RPMI8226 (cell line): ENCODE results near the gene NRG2.

Experiments used
- DNase-seq: peaks from one replicate; pipeline ENCODE4 v3.0.0-alpha.2; 2015

NRG2 gene

DNA sequence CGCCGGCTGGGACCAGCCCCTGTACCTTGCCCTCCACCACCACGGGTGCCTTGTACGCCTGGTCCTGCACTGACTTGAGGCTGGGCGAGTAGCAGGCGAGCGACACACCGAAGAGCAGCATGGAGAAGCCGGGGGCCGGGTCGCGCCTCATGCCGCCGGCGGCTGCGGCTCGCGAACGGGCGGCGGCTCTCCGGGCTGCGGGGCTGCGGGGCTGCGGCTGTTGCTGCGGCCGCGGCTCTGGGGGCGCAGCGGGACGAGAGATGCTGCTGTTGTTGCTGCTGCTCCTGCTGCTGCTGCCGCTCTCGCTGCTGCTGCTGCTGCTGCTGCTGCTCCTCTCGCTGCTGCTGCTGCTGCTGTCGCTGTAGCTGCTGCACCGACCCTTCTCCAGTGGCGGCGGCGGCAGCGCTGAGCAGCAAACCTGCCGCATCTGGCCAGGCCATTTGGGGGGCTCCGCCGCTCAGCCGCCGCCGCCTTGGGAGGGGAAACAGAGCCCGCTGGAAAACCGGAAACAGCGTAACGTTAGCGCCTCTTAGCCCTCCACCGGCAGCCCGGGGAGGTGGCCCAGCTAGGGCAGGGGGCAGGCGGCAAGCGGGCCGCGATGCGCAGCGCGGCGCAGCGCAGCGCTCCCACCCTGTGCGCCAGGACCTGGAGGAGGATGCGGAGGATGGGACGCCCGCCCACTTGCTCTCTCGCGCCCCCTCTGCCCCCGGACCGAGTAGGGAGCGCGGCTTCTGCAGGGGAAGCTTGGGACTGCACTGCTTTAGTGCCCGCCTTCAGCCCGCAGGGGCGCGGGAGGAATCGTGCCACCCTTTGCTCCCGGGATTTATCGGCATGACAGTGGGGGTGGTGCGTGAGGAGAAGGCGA lies at the start of gene NRG2:
TSS of gene NRG2 (minus strand) at position 657 of the 865 bp plus-strand sequence.
- DNase-seq, result peak; percentile 54

GRCh38 chr5:140090251-140090650 lies 47.2 kb upstream of the NRG2 start:
- DNase-seq, result no peak

DNA sequence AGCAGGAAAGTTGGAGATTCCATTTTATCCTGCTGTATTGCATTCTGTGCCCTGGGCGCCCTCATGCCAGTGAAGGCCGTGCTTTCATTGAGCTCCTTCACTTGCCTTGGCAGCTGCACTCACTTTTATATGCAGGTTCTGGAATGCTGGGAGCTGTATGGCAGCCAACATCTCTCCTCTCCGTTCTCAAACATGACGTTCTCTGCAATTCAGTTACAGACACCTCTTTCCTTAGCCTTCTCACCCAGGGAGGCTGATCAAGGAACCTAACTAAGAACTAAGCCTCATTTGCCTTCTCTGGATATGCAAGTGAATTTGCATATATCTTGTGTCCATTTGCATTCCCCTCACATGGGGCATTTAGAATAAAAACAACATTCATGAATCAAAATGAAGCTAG lies 41.4 kb upstream of the NRG2 start:
- DNase-seq, result no peak

- DNase-seq, result no peak
Observed at GRCh38 chr5:140083650-140084049, 40.6 kb upstream of the NRG2 start.

GRCh38 chr5:140083120-140083519 lies 40.0 kb upstream of the NRG2 start:
- DNase-seq, result no peak

- DNase-seq, result no peak
Observed at GRCh38 chr5:140076788-140077187, 33.7 kb upstream of the NRG2 start.

- no peak for DNase-seq
Observed at GRCh38 chr5:140076142-140076541, 33.0 kb upstream of the NRG2 start.

DNA sequence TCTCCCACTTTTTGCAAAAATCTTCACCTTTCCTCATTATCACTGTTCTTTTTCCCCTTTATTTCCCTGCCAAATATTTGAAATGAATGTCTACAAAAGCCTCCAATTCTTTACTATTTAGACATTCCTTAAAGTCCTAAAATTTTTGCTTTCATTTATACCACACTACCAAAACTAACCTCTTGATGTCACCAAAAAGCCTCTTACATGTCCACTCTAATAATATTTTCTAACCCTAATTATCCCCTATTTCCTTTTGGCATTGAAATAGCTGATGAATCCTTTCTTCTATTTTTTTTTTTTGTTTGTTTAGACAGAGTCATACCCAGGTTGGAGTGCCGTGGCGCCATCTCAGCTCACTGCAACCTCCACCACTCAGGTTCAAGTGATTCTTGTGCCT lies 32.3 kb upstream of the NRG2 start:
- no peak for DNase-seq

GRCh38 chr5:140073296-140073695 lies 30.2 kb upstream of the NRG2 start:
- peak; percentile 17 for DNase-seq

DNA sequence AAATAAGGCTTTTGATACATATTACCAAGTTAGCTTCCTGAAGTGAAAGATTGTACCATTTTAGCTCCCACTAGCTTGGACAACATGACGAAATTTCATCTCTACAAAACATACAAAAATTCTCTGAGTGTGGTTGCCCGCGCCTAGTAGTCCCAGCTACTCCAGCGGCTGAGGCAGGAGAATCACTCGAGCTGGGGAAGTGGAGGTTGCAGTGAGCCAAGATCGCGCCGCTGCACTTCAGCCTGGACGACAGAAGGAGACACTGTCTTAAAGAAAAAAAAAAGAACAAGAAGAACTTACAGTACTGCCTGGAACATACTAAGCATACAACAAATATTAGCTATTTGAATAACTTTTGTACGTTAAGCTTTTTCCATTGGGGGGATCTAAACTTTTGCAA lies 29.7 kb upstream of the NRG2 start:
- no peak for DNase-seq

- no peak for DNase-seq
Observed at GRCh38 chr5:140060816-140061215, 17.7 kb upstream of the NRG2 start.

GRCh38 chr5:140058212-140058932 lies 15.3 kb upstream of the NRG2 start:
- no peak for DNase-seq

DNA sequence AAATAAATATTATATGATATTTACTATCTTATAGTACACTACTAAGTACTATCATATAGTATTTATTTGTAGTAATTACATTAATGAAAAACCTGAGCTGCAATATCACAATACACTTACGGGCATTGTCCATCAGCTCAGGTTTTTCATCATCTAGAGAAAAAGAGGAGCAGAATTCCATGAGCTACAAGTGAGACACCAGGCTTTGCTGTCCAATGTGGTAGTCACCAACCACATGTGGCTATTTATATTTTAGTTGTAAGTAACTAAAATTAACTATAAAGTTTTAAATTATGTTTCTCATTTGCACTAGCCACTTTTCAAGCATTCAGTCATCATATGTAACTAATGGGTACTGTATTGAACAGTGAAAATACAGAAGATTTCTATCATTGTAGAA lies 13.8 kb upstream of the NRG2 start:
- no peak for DNase-seq

DNA sequence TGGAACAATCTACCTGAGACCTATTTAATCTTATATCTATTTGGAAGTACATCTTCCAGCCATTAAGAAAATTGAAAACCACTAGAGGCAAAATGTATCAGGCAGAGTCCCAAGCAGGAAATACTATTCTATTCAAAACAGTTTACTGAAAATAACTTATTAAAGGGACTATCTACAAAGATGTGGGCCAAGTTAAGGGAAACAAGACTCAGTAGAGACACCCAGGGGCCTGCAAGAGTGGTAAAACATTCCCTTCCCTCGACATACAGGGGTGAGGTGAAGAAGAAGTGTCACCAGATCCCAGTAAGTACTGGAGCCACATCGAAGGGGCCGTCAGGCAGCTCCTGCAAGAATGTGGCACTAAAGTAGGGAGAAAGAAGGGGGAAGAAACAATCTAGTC lies 12.1 kb upstream of the NRG2 start:
- DNase-seq, result no peak

DNA sequence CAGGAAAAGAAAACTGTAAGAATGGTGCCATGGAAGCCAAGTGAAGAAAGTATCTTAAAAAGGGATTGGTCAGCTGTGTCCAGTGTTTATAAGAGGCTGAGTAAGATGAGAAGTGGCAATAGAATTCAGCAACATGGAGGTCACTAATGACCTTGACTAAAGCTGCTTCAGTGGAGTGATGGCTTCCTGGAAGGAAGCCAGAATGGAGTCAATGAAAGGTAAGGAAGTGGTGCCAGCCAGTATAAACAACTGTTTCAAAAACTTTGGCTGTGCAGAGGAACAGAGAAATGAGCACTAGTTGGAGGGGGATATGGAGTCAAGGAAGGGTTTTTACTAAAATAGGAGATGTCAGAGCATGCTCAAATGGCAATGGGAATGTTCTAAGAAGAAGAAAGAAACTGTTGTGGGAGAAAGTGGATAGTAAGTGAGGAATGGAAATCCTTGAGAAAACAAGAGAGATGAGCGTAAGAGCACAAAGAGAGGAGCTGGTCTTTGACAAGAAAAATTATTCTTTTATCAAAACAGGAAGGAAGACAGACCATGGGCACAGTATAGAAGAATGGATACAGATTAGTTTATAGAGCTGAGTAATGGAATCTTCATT lies 11.1 kb upstream of the NRG2 start:
- peak; percentile 23 for DNase-seq

DNA sequence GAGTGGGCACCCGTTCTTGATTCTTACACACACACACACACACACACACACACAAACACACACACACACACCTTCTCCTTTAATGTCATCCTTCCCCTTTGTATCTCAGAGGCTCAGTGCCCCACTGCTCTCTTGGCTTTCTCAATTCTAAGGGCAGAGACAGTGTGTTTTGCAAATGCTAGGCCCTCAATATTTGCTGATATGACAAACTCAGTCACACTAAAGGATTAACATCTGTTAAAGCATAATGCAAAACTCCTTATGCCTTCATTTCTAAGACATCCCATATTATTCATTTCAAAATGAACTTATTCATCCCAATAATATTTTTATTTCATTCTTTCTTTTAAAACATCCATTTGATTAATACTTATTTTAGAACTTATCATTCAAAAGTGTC lies 8.9 kb upstream of the NRG2 start:
- no peak for DNase-seq

GRCh38 chr5:140049713-140050112 lies 6.6 kb upstream of the NRG2 start:
- no peak for DNase-seq

DNA sequence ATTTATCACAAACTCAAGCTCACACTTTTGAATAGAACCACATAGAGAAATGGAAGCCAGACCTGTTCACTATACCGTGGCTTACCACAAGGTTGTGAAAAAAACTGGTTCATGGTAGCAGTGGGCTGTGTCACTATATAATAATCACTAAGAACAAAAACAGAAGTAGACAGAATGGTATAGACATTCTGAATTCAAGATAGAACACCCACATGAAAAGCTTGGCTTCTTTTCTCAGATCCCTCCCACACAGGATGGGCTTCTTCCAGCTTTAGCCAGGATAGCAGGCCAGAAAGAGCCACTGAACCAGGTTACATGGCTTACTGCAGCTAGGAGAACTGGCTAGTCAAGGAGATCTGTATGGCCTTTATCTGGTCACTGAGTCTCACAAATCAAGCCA lies 6.1 kb upstream of the NRG2 start:
- no peak for DNase-seq

- DNase-seq, result no peak
Observed at GRCh38 chr5:140044041-140044440, 942 bp upstream of the NRG2 start.

- DNase-seq, result no peak
Observed at GRCh38 chr5:140043508-140043872, 391 bp upstream of the NRG2 start.

DNA sequence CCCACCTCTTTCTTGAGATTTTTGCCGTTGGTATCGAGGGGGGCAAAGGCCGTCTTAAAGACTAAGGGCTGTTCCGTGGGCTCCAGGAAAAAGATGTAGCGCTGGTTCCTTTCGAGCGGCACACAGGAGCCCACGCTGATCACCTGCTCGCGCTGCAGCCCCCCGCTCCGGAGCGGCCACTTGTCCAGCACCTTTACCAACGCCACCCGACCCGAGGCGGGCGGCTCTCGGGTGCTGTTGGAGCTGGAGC lies 781 bp downstream of the NRG2 start:
- DNase-seq, result no peak

GRCh38 chr5:140041492-140042392 lies 1.4 kb downstream of the NRG2 start:
- no peak for DNase-seq

DNA sequence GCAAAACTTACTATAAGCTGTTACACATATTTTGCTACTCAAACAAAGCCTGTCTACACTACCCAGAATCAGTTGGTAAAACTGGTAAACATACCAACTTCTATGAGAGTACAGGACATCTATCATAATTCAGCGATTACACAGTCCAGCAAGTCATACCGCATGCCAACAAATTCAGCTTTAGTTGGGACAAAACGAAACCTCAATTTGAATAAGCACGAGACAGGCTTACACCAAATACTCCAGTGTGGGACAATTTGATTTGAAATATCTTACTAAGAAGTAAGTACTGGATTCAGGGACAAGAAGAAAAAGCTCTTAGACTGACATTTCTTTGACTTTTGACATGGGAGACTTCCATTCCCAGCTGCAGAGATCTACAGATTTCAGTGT lies 2.0 kb downstream of the NRG2 start:
- DNase-seq, result no peak
